Measurements from ENCODE around the gene NOL4L.

DNA sequence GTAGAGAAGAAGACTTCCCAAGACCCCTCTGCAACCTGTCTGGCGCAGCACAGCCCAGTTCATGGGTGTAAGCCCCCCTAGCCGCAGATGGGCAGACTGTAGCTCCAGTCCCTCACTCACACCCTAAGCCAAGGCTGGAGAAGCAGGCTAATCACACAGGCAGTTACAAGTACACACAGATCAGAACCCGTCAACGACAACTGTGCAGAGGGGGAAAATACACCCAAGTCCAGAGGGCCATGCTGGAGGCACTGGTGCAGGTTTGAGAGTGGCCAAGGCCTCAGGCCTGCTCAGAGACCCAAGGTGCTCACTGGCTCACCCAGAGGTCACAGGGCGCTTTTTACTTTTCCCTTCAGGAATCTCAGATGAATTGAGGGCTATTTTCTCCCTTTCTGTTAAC lies 106.1 kb downstream of the NOL4L start:
- TF ChIP-seq, protein P1, sequence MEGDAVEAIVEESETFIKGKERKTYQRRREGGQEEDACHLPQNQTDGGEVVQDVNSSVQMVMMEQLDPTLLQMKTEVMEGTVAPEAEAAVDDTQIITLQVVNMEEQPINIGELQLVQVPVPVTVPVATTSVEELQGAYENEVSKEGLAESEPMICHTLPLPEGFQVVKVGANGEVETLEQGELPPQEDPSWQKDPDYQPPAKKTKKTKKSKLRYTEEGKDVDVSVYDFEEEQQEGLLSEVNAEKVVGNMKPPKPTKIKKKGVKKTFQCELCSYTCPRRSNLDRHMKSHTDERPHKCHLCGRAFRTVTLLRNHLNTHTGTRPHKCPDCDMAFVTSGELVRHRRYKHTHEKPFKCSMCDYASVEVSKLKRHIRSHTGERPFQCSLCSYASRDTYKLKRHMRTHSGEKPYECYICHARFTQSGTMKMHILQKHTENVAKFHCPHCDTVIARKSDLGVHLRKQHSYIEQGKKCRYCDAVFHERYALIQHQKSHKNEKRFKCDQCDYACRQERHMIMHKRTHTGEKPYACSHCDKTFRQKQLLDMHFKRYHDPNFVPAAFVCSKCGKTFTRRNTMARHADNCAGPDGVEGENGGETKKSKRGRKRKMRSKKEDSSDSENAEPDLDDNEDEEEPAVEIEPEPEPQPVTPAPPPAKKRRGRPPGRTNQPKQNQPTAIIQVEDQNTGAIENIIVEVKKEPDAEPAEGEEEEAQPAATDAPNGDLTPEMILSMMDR (optimal IDR thresholded peaks at IDR 0.05 in 1 of 3, IDR thresholded peaks at IDR 0.05 in 1 of 3, conservative IDR thresholded peaks at IDR 0.05 in 1 of 3; ENCODE audit: extremely low read depth in 1 of 3, insufficient read depth in 2 of 3, low read length in 3 of 3), result no peak
- no peak for TF ChIP-seq EZH2 (IDR thresholded peaks at IDR 0.05; ENCODE audit: low read length)

Data from keratinocyte (primary cell).